Measurements from ENCODE around the gene HEXB.

Gene HEXB

GRCh38 chr5:74679966-74680365 is 5.1 kb upstream of the HEXB start:
- H3K4me3 ChIP-seq (ENCODE audit: low read depth, low read length), result no peak overlapping the region
- no peak for TF ChIP-seq CTCF (conservative IDR thresholded peaks at IDR 0.05; ENCODE audit: low read depth, low read length)
- peak; percentile 29 for DNase-seq (ENCODE audit: low read depth)

DNA sequence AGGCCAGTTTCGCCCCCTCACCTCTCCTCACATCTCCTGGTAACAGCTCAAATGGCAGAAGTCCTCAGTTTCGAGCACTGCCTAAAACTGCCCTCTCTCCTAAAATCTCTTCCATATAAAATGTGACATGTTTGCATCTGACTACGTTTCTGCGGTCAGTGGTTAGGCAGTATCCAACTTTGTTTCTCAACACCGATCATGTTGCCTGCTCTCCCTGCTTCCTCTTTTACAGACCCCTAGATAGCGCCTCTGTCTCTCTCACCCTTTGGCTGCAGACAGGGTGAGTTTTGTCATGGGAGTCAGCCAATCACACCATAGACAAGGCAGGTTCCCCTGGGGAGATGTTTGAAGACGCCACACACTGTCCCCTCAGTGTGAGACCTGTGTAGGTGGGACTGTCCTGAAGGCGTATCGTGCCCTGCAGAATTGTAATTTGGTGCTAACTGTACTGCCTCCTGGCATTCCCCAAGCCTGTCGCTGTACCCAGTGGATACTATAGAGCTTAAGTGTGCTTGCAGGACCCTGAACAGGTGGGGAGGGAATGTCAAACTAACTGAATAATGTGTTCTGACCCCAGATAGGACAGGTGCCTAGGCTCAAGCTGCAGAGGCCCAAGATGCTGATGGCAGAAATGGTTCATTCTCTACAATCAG is 1.1 kb downstream of the HEXB start:
- no peak for TF ChIP-seq CTCF (conservative IDR thresholded peaks at IDR 0.05; ENCODE audit: low read depth, low read length)
- H3K4me3 ChIP-seq (ENCODE audit: low read depth, low read length), result peak overlapping the region; percentile 91
- DNase-seq (ENCODE audit: low read depth), result peak; percentile 65

DNA sequence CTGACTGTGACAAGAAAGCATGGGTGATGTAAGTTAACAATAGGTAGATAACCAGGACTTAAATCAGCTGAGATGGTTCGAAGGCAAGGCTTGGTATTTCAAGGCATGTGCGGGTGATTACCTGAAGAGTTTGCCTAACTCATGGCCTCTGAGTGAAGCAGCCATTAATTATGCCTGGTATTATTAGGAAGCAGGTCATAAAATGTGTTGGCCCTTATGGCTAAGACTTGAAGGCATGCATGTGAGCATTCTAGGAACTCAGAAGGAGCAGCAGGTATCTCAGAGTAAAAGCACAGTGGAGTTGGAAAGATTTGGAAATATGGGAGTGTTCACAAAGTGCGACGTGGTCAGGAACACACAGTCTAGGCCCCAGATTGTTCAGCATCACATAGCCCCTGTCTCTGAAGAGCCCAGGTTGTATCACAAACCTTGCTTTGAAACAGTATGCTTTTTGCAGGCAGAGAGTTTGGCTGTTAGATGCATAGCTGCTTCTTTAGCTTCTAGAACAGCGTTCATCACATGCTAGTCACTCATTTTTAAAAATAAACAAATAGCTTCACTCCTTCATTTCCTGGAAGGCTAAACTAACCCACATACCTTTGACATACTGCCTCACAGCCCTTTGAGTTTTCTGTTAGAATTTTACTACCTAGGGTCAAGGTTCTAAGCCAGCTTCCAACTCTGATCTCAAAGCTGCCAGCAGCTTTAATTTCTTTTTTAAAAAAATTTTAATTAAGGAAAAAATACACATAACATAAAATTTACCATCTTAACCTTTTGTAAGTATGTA is 2.1 kb downstream of the HEXB start:
- no peak for TF ChIP-seq CTCF (conservative IDR thresholded peaks at IDR 0.05; ENCODE audit: low read depth, low read length)
- peak overlapping the region; percentile 91 for H3K4me3 ChIP-seq (ENCODE audit: low read depth, low read length)
- peak; percentile 64 for DNase-seq (ENCODE audit: low read depth)

GRCh38 chr5:74693191-74693590 is 8.2 kb downstream of the HEXB start:
- no peak for TF ChIP-seq CTCF (conservative IDR thresholded peaks at IDR 0.05; ENCODE audit: low read depth, low read length)
- no peak overlapping the region for H3K4me3 ChIP-seq (ENCODE audit: low read depth, low read length)
- no peak for DNase-seq (ENCODE audit: low read depth)

- TF ChIP-seq CTCF (conservative IDR thresholded peaks at IDR 0.05; ENCODE audit: low read depth, low read length), result no peak
- no peak overlapping the region for H3K4me3 ChIP-seq (ENCODE audit: low read depth, low read length)
- no peak for DNase-seq (ENCODE audit: low read depth)
Measured at GRCh38 chr5:74717596-74717995, 32.6 kb downstream of the HEXB start.

DNA sequence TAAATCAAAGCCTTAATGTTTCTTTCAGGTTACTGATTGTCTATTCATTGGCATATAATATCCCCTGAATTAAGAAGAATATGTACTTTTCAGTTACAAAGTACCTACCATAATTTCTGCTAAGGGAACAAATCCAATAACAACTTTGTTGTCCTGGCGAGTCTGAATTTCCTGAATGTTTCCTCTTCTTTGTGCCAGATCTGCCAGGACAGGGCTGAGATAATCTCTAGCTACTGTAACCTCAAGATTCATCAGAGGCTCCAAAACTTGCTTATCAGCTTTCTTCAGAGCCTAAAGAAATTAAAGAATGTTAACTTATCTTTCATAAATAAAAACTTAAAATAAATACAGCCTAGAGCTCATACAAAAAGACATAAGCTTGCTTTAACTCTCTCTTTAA is 37.2 kb downstream of the HEXB start:
- TF ChIP-seq CTCF (conservative IDR thresholded peaks at IDR 0.05; ENCODE audit: low read depth, low read length), result no peak
- no peak overlapping the region for H3K4me3 ChIP-seq (ENCODE audit: low read depth, low read length)
- no peak for DNase-seq (ENCODE audit: low read depth)

DNA sequence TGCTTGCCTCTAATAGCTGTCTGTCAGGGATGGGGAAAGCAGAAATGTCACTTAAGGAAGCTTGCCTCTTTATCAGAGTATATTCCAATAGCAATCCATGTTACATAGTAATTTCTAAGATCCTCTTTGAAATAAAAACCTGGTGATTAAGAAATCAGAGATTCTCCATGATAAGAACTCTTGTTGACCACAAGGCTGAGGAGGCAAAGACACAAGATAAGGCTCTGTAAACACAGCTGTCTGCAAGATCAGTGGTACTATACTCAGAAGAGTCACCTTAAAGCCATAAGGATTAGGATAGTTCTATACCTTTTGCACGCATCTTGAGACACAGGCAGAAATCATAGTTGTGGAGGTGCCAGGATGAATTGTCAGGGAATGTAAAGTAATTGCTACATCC is 40.3 kb downstream of the HEXB start:
- no peak overlapping the region for H3K4me3 ChIP-seq (ENCODE audit: low read depth, low read length)
- no peak for TF ChIP-seq CTCF (conservative IDR thresholded peaks at IDR 0.05; ENCODE audit: low read depth, low read length)
- peak; percentile 9 for DNase-seq (ENCODE audit: low read depth)
